Suprapubic skin (tissue), 4 donors: ENCODE data around the gene SHROOM4. TPM values are rescaled to one million over a fixed set of nuclear protein-coding genes. Genes with fewer than 3 reads are reported as not detected.

Experiments
- DNase-seq, 2 donors: peaks; one replicate each; pipeline ENCODE4 v3.0.0-alpha.2; 2019; ENCODE audit warnings: low spot score in 2 of 2
- H3K27ac ChIP-seq: fragments of 200-600 bp; sonication (generic); one replicate; pipeline ENCODE4 v1.5.1; 2019
- H3K27me3 ChIP-seq: fragments of 200-600 bp; sonication (generic); one replicate; pipeline ENCODE4 v1.5.1; 2019
- H3K36me3 ChIP-seq: fragments of 200-600 bp; sonication (generic); one replicate; pipeline ENCODE4 v1.5.1; 2019
- H3K4me1 ChIP-seq: fragments of 200-600 bp; sonication (generic); one replicate; pipeline ENCODE4 v1.5.1; 2019
- H3K4me3 ChIP-seq: fragments of 200-600 bp; sonication (generic); one replicate; pipeline ENCODE4 v1.5.1; 2019; ENCODE audit warnings: mild to moderate bottlenecking
- H3K9me3 ChIP-seq: fragments of 200-600 bp; sonication (generic); one replicate; pipeline ENCODE4 v1.5.1; 2019
- CTCF ChIP-seq, 2 donors: fragments of 200-600 bp in 1 of 2; fragments of 450-650 bp in 1 of 2; sonication (generic) in 1 of 2; IDR thresholded peaks; one replicate each; pipeline ENCODE4 v1.5.1; 2016 to 2019; ENCODE audit warnings: antibody characterized with exemption in 2 of 2, mild to moderate bottlenecking in 1 of 2, moderate library complexity in 1 of 2
- EP300 ChIP-seq: sonication (generic); formaldehyde crosslinking; IDR thresholded peaks from one replicate; pipeline ENCODE4 v1.6.1; 2017; ENCODE audit warnings: antibody characterized with exemption
- POLR2A ChIP-seq, 2 donors: fragments of 450-650 bp; IDR thresholded peaks; one replicate each; pipeline ENCODE4 v1.6.1; 2017; ENCODE audit warnings: antibody characterized with exemption in 2 of 2, mild to moderate bottlenecking in 2 of 2, moderate library complexity in 2 of 2
- POLR2AphosphoS5 ChIP-seq, 3 donors: sonication (generic); formaldehyde crosslinking; IDR thresholded peaks; one replicate each; pipeline ENCODE4 v1.6.1; 2017; ENCODE audit warnings: antibody characterized with exemption in 3 of 3
- WGBS: methylation state at CpG from one replicate; pipeline ENCODE4 v1.1.5; 2018; 5-methylcytosine and 5-hydroxymethylcytosine counted together
- total RNA-seq, 4 donors: library from RNA; depleted of rRNA; stranded (reverse); fragments of >200 nt; gene quantifications; one replicate each; pipeline ENCODE4 v1.1.0, GENCODE V29; 2016

Gene SHROOM4
- total RNA-seq, 4 donors from 2014 or later = 2.3 to 10.0 (median 4.4) TPM

GRCh38 chrX:50769389-50770063 lies 44.5 kb downstream of the SHROOM4 start:
- Histone ChIP-seq H3K27me3 (no peaks in the 10 kb centered on the region), H3K27ac (no peak overlapping the region), H3K4me1 (peaks cover 3% of the 10 kb centered on the region), H3K4me3 (no peak overlapping the region), H3K36me3 (no peaks in the 10 kb centered on the region), H3K9me3 (no peaks in the 10 kb centered on the region)
- 65% methylated on average over 5 of the region's 5 CpGs for WGBS
- TF ChIP-seq POLR2AphosphoS5 (IDR thresholded peaks at IDR 0.05) (no peak), POLR2A (IDR thresholded peaks at IDR 0.05) (no peak), CTCF (IDR thresholded peaks at IDR 0.05) (no peak), EP300 (no peak)
- no peak for DNase-seq

- WGBS = 39% methylated on average over 1 of the region's 1 CpG
- Histone ChIP-seq H3K4me3 (no peak overlapping the region), H3K36me3 (no peaks in the 10 kb centered on the region), H3K9me3 (no peaks in the 10 kb centered on the region), H3K27me3 (no peaks in the 10 kb centered on the region), H3K4me1 (peaks cover 3% of the 10 kb centered on the region), H3K27ac (no peak overlapping the region)
- DNase-seq = no peak
- TF ChIP-seq POLR2AphosphoS5 (IDR thresholded peaks at IDR 0.05) (no peak), POLR2A (IDR thresholded peaks at IDR 0.05) (no peak), CTCF (IDR thresholded peaks at IDR 0.05) (no peak), EP300 (no peak)
Measured at GRCh38 chrX:50768801-50769200, 45.2 kb downstream of the SHROOM4 start.

GRCh38 chrX:50765986-50766385 lies 48.0 kb downstream of the SHROOM4 start:
- H3K27ac ChIP-seq = no peak overlapping the region
- H3K27me3 ChIP-seq = no peaks in the 10 kb centered on the region
- no peak overlapping the region for H3K4me3 ChIP-seq
- TF ChIP-seq POLR2A (IDR thresholded peaks at IDR 0.05) (no peak), POLR2AphosphoS5 (IDR thresholded peaks at IDR 0.05) (no peak), EP300 (no peak), CTCF (IDR thresholded peaks at IDR 0.05) (no peak)
- H3K4me1 ChIP-seq = peaks cover 3% of the 10 kb centered on the region
- no peaks in the 10 kb centered on the region for H3K36me3 ChIP-seq
- WGBS = 66% methylated on average over 3 of the region's 3 CpGs
- no peaks in the 10 kb centered on the region for H3K9me3 ChIP-seq
- no peak for DNase-seq

- no peak overlapping the region for H3K27ac ChIP-seq
- no peak for DNase-seq
- H3K36me3 ChIP-seq = no peaks in the 10 kb centered on the region
- no peaks in the 10 kb centered on the region for H3K27me3 ChIP-seq
- 75% methylated on average over 2 of the region's 2 CpGs for WGBS
- TF ChIP-seq POLR2AphosphoS5 (IDR thresholded peaks at IDR 0.05) (no peak), POLR2A (IDR thresholded peaks at IDR 0.05) (no peak), CTCF (IDR thresholded peaks at IDR 0.05) (no peak), EP300 (no peak)
- no peak overlapping the region for H3K4me3 ChIP-seq
- no peaks in the 10 kb centered on the region for H3K4me1 ChIP-seq
- no peaks in the 10 kb centered on the region for H3K9me3 ChIP-seq
Measured at GRCh38 chrX:50762578-50762977, 51.4 kb downstream of the SHROOM4 start.

- no peaks in the 10 kb centered on the region for H3K27me3 ChIP-seq
- no peak for DNase-seq
- no peak overlapping the region for H3K4me3 ChIP-seq
- no peak overlapping the region for H3K27ac ChIP-seq
- TF ChIP-seq CTCF (IDR thresholded peaks at IDR 0.05) (no peak), EP300 (no peak), POLR2A (IDR thresholded peaks at IDR 0.05) (no peak), POLR2AphosphoS5 (IDR thresholded peaks at IDR 0.05) (no peak)
- no peaks in the 10 kb centered on the region for H3K36me3 ChIP-seq
- 81% methylated on average over 3 of the region's 3 CpGs for WGBS
- H3K9me3 ChIP-seq = no peaks in the 10 kb centered on the region
- no peaks in the 10 kb centered on the region for H3K4me1 ChIP-seq
Measured at GRCh38 chrX:50756276-50756675, 57.7 kb downstream of the SHROOM4 start.
